H1 (cell line): Measurements from ENCODE around the gene TRAPPC12.

Experiments
- CBX5 ChIP-seq: fragments of 300-800, 300-1000 bp; sonication (generic); IDR thresholded peaks from 2 replicates; pipeline ENCODE4 v1.7.1; 2016; ENCODE audit warnings: antibody characterized with exemption, low read length, low read depth
- CTCF ChIP-seq, 3 experiments: IDR thresholded peaks; 1 replicate in 2 of 3; 2 replicates in 1 of 3; pipeline versions ENCODE4 v1.5.1 to v1.6.1; 2011; ENCODE audit warnings: low read length in 3 of 3, mild to moderate bottlenecking in 3 of 3, inconsistent platforms in 2 of 3, low read depth in 1 of 3, moderate library complexity in 1 of 3; ENCODE audit not compliant: insufficient read depth in 1 of 3; ENCODE audit errors: control extremely low read depth in 1 of 3
- POLR2AphosphoS5 ChIP-seq: IDR thresholded peaks from 2 replicates; pipeline ENCODE4 v1.6.1; 2011; ENCODE audit warnings: low read depth, low read length
- ZNF274 ChIP-seq: IDR thresholded peaks from 2 replicates; pipeline ENCODE4 v1.7.0; 2012; ENCODE audit warnings: low read length, borderline replicate concordance; ENCODE audit errors: extremely low read depth

- no peak for TF ChIP-seq ZNF274
- TF ChIP-seq CTCF (IDR thresholded peaks at IDR 0.05; ENCODE audit: control extremely low read depth in 1 of 3, insufficient read depth in 1 of 3, low read depth in 1 of 3, low read length in 3 of 3) = no peak
- TF ChIP-seq CBX5 = no peak
- TF ChIP-seq POLR2AphosphoS5 = no peak
Measured at GRCh38 chr2:3466966-3467365, 87.5 kb downstream of the TRAPPC12 start.
